ENCODE results near the gene RFFL.

Gene RFFL

DNA sequence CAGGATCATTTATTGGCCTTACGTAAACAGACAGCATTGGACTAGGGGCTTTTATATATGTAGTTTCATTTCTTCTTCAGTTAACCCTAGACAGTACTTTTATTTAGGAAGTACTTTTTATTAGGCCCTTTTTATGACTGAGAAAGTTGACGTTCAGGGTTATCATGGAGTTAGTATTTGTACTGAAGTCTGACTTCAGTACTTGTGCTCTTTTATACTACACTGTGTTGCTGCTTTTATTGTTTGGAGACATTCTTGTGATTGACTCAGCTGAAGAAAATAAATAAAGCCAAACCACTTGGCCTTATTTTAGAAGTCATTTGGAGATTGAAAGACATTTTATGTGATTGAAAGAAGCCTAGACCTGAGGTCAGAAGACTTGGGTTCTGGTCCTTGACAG, 76.3 kb downstream of the RFFL start:
- in situ Hi-C loops (cut with MboI; ENCODE audit: low sequenced_read_pairs, unreplicated experiment), result no loop called here
- no peak for TF ChIP-seq CTCF (IDR thresholded peaks at IDR 0.05; ENCODE audit: borderline replicate concordance, control extremely low read depth, extremely low read depth, insufficient read depth, missing control alignments)
- DNase-seq (ENCODE audit: low spot score), result no peak

GRCh38 chr17:34981538-34982241, 81.8 kb downstream of the RFFL start:
- no peak for DNase-seq (ENCODE audit: low spot score)

GRCh38 chr17:34980681-34981537, 82.6 kb downstream of the RFFL start:
- in situ Hi-C loops (cut with MboI; ENCODE audit: low sequenced_read_pairs, unreplicated experiment), result no loop called here
- peak; percentile 56 for TF ChIP-seq CTCF (IDR thresholded peaks at IDR 0.05; ENCODE audit: borderline replicate concordance, control extremely low read depth, extremely low read depth, insufficient read depth, missing control alignments)
- DNase-seq (ENCODE audit: low spot score), result peak; percentile 94

More at GRCh38 chr17:34981538-34982241, 81.8 kb downstream of the RFFL start:
- no peak for TF ChIP-seq CTCF (IDR thresholded peaks at IDR 0.05; ENCODE audit: borderline replicate concordance, control extremely low read depth, extremely low read depth, insufficient read depth, missing control alignments)
- in situ Hi-C loops (cut with MboI; ENCODE audit: low sequenced_read_pairs, unreplicated experiment), result no loop called here

GRCh38 chr17:34980353-34980680, 83.2 kb downstream of the RFFL start, which contains the start of gene LIG3:
LIG3 (plus strand) TSS chr17:34980512; CDS start chr17:34983006, 2,494 bp downstream.
- DNase-seq (ENCODE audit: low spot score), result peak; percentile 95
- TF ChIP-seq CTCF (IDR thresholded peaks at IDR 0.05; ENCODE audit: borderline replicate concordance, control extremely low read depth, extremely low read depth, insufficient read depth, missing control alignments), result no peak
- in situ Hi-C loops (cut with MboI; ENCODE audit: low sequenced_read_pairs, unreplicated experiment), result no loop called here

- no peak for TF ChIP-seq CTCF (IDR thresholded peaks at IDR 0.05; ENCODE audit: borderline replicate concordance, control extremely low read depth, extremely low read depth, insufficient read depth, missing control alignments)
- in situ Hi-C loops (cut with MboI; ENCODE audit: low sequenced_read_pairs, unreplicated experiment), result no loop called here
- DNase-seq (ENCODE audit: low spot score), result no peak
These were observed 83.7 kb downstream of the RFFL start for GRCh38 chr17:34979650-34980352.

GRCh38 chr17:34979153-34979552, 84.4 kb downstream of the RFFL start:
- TF ChIP-seq CTCF (IDR thresholded peaks at IDR 0.05; ENCODE audit: borderline replicate concordance, control extremely low read depth, extremely low read depth, insufficient read depth, missing control alignments), result no peak
- no peak for DNase-seq (ENCODE audit: low spot score)
- in situ Hi-C loops (cut with MboI; ENCODE audit: low sequenced_read_pairs, unreplicated experiment), result no loop called here

Measured in GM13976 (cell line).